ENCODE results near the gene HP.

GRCh38 chr16:72013888-72014581, 40.3 kb upstream of the HP start:
- TF ChIP-seq CTCF (conservative IDR thresholded peaks at IDR 0.05; ENCODE audit: low read length) (no peak), EZH2phosphoT487 (IDR thresholded peaks at IDR 0.05; ENCODE audit: borderline replicate concordance) (no peak)

Data from Loucy (cell line).